ENCODE data around the gene TXNRD1.
A peak's percentile ranks its signal among the peaks of the same experiment; 100 is the strongest.
"Not testable (repeated sequence)": the region's sequence is repeated elsewhere in the genome, so short reads cannot be mapped to it uniquely, and the experiment has no call there.

The TXNRD1 gene

DNA sequence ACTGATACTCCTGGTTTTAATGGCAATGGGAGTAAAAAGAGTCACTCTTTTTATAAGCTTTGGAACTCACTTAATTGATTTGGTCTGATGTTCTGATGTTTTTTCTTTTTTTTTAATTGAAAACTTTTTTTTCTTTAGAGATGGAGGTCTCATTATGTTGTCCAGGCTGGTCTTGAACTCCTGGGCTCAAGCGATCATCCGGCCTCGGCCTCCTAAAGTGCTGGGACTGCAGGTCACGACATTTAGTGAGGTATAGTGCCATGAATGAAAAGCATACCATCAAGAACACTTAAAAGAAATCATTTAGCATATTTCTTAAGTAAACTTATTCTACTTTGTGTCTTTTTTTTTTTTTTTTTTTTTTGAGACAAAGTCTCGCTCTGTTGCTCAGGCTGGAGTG is 75.3 kb downstream of the TXNRD1 start:
- no peak for DNase-seq (ENCODE audit: low read depth)
- no peak overlapping the region for H3K4me3 ChIP-seq (ENCODE audit: low read depth, low read length)
- TF ChIP-seq POLR2A (IDR thresholded peaks at IDR 0.05; ENCODE audit: extremely low read depth, insufficient read length) (no peak), MYC (IDR thresholded peaks at IDR 0.05; ENCODE audit: low read depth, low read length) (no peak), CTCF (IDR thresholded peaks at IDR 0.05; ENCODE audit: low read depth, low read length) (no peak)
- TF ChIP-seq, protein P1, sequence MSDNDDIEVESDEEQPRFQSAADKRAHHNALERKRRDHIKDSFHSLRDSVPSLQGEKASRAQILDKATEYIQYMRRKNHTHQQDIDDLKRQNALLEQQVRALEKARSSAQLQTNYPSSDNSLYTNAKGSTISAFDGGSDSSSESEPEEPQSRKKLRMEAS (IDR thresholded peaks at IDR 0.05; ENCODE audit: low read depth, low read length): no peak

DNA sequence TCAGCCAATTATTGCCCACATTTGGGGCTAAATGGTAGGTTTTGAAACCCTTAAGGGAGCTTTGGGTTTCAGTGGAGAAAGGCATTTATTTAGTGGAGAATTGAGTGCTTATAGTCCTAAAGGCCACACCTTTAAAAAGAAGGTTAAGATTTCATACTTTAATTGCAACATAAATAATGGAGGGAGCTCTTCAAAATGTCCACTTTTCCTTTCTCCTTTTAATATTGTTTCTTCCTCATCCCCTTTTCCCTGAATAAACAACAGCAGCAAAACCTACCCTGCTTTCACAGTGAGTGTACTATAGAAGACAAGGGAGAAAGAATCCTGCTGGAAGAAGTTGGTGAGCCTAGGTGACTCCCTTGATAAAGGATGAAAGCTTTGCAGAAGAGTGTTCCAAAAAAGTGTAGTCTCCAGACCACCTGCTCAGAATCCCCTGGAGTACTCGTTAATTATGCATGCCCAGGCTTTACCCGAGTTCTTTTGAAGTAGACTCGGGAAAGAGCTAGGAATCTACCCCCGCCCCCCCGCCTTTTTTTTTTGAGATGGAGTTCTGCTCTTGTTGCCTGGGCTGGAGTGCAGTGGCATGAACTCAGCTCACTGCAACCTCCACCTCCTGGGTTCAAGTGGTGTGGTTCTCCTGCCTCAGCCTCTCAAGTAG is 76.4 kb downstream of the TXNRD1 start:
- TF ChIP-seq MYC (IDR thresholded peaks at IDR 0.05; ENCODE audit: low read depth, low read length): no peak
- no peak for DNase-seq (ENCODE audit: low read depth)
- no peak overlapping the region for H3K4me3 ChIP-seq (ENCODE audit: low read depth, low read length)

- H3K4me3 ChIP-seq (ENCODE audit: low read depth, low read length): no peak overlapping the region
- no peak for TF ChIP-seq CTCF (IDR thresholded peaks at IDR 0.05; ENCODE audit: low read depth, low read length)
- no peak for DNase-seq (ENCODE audit: low read depth)
Observed at GRCh38 chr12:104292872-104293794, 77.6 kb downstream of the TXNRD1 start.

- DNase-seq (ENCODE audit: low read depth): peak; percentile 62
- not testable (repeated sequence) for H3K4me3 ChIP-seq (ENCODE audit: low read depth, low read length)
- peak; percentile 32 for TF ChIP-seq CTCF (IDR thresholded peaks at IDR 0.05; ENCODE audit: low read depth, low read length)
Observed at GRCh38 chr12:104294158-104294859, 78.7 kb downstream of the TXNRD1 start.

- no peak overlapping the region for H3K4me3 ChIP-seq (ENCODE audit: low read depth, low read length)
- no peak for DNase-seq (ENCODE audit: low read depth)
- no peak for TF ChIP-seq CTCF (IDR thresholded peaks at IDR 0.05; ENCODE audit: low read depth, low read length)
- TF ChIP-seq POLR2A (IDR thresholded peaks at IDR 0.05; ENCODE audit: extremely low read depth, insufficient read length): no peak
- no peak for TF ChIP-seq MYC (IDR thresholded peaks at IDR 0.05; ENCODE audit: low read depth, low read length)
- TF ChIP-seq, protein P1 (IDR thresholded peaks at IDR 0.05; ENCODE audit: low read depth, low read length): no peak
Observed at GRCh38 chr12:104294927-104295668, 79.5 kb downstream of the TXNRD1 start.

DNA sequence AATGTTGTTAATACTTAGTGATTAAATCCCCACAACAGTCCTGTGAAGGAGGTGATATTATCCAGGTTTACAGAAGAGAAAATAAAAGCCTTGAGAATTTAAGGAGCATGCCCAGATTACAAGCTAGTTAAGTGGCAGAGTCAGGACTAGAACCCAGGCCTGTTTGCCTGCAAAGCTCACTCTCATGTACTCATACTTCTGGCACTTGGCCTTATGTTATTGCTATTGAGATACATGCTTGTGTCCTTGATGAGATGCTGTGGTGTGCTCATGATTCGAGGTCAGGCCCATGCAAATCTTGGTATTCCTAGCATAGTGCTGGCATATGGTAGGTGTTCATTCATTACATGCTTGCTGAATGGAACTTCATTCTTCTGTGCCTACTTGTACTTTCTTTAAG is 80.4 kb downstream of the TXNRD1 start:
- no peak for DNase-seq (ENCODE audit: low read depth)
- H3K4me3 ChIP-seq (ENCODE audit: low read depth, low read length): no peak overlapping the region
- TF ChIP-seq, protein P1 (IDR thresholded peaks at IDR 0.05; ENCODE audit: low read depth, low read length): no peak
- no peak for TF ChIP-seq MYC (IDR thresholded peaks at IDR 0.05; ENCODE audit: low read depth, low read length)
- TF ChIP-seq CTCF (IDR thresholded peaks at IDR 0.05; ENCODE audit: low read depth, low read length): no peak
- TF ChIP-seq POLR2A (IDR thresholded peaks at IDR 0.05; ENCODE audit: extremely low read depth, insufficient read length): no peak
